Measurements from ENCODE around the gene ITPR3.
"Not testable (repeated sequence)": the region's sequence is repeated elsewhere in the genome, so short reads cannot be mapped to it uniquely, and the experiment has no call there.

ITPR3 gene

GRCh38 chr6:33616113-33616512, 5.0 kb upstream of the ITPR3 start:
- DNase-seq: no peak

GRCh38 chr6:33616913-33617312, 4.2 kb upstream of the ITPR3 start:
- DNase-seq: peak; percentile 82

- DNase-seq: no peak
Measured at GRCh38 chr6:33619166-33619840, 1.8 kb upstream of the ITPR3 start.

- DNase-seq: no peak
Measured at GRCh38 chr6:33620158-33620855, 815 bp upstream of the ITPR3 start.

- peak; percentile 85 for DNase-seq
Measured at GRCh38 chr6:33621711-33622388, 728 bp downstream of the ITPR3 start.

- DNase-seq: peak; percentile 59
Measured at GRCh38 chr6:33622456-33623431, 1.6 kb downstream of the ITPR3 start.

GRCh38 chr6:33623895-33624381, 2.8 kb downstream of the ITPR3 start:
- DNase-seq: no peak

- DNase-seq: no peak
Measured at GRCh38 chr6:33624856-33625255, 3.7 kb downstream of the ITPR3 start.

GRCh38 chr6:33627876-33628275, 6.8 kb downstream of the ITPR3 start:
- DNase-seq: no peak

- no peak for DNase-seq
Measured at GRCh38 chr6:33628401-33628964, 7.4 kb downstream of the ITPR3 start.

- DNase-seq: no peak
Measured at GRCh38 chr6:33630014-33630413, 8.9 kb downstream of the ITPR3 start.

- DNase-seq: not testable (repeated sequence)
Measured at GRCh38 chr6:33631521-33631920, 10.4 kb downstream of the ITPR3 start.

GRCh38 chr6:33631971-33632557, 10.9 kb downstream of the ITPR3 start:
- DNase-seq: no peak

GRCh38 chr6:33632558-33633039, 11.5 kb downstream of the ITPR3 start:
- DNase-seq: peak; percentile 34

GRCh38 chr6:33633084-33633461, 12.0 kb downstream of the ITPR3 start:
- no peak for DNase-seq

GRCh38 chr6:33633462-33634158, 12.5 kb downstream of the ITPR3 start:
- peak; percentile 72 for DNase-seq

- DNase-seq: no peak
Measured at GRCh38 chr6:33634161-33634727, 13.1 kb downstream of the ITPR3 start.

- DNase-seq: peak; percentile 74
Measured at GRCh38 chr6:33634946-33635345, 13.8 kb downstream of the ITPR3 start.

GRCh38 chr6:33636655-33637054, 15.5 kb downstream of the ITPR3 start:
- DNase-seq: no peak

GRCh38 chr6:33638556-33638955, 17.4 kb downstream of the ITPR3 start:
- DNase-seq: no peak

GRCh38 chr6:33639559-33639958, 18.4 kb downstream of the ITPR3 start:
- no peak for DNase-seq

All from NCI-H226 (cell line).